PC-3 (cell line): ENCODE measurements around the gene HRG.

Experiments used
- EZH2 ChIP-seq: fragments of 300-600 bp; sonication (generic); IDR thresholded peaks from one replicate; pipeline ENCODE4 v1.6.1; 2017; ENCODE audit warnings: antibody characterized with exemption, mild to moderate bottlenecking, low read length; ENCODE audit not compliant: unreplicated experiment
- TF ChIP-seq, protein P1 (sequence below): fragments of 300-600 bp; sonication (generic); conservative IDR thresholded peaks from 2 replicates; pipeline ENCODE4 v1.5.1; 2017; ENCODE audit warnings: antibody characterized with exemption, low read depth, mild to moderate bottlenecking, low read length

DNA sequence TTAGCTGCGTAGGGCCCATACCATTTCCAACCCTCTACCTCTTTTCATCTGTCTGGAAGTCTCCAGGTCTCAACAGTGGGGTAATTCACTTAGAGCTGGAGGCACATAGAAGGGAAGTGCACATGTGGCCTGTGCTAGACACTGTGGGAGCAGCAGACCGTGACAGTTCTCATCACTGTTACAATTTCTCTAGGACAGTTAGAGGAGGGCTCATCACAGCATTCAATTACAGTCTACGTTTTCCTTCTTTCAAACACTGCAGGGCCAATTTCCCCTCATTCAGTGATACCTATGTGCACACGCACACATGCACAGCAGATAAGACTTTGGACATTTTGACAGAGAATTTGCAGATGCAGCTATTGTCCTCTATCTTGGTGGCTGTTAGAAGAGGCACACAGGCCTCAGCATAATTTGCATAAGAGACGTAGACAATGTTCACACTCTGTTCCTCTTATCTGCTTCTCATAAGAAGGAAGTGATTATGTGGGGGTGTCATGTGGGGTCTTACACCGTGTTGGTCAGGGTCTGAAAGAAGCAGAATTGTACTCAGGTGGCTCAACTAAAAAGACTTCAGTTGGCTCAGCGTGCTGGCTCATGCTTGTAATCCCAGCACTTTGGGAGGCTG is 12.6 kb upstream of the HRG start:
- TF ChIP-seq, protein P1, sequence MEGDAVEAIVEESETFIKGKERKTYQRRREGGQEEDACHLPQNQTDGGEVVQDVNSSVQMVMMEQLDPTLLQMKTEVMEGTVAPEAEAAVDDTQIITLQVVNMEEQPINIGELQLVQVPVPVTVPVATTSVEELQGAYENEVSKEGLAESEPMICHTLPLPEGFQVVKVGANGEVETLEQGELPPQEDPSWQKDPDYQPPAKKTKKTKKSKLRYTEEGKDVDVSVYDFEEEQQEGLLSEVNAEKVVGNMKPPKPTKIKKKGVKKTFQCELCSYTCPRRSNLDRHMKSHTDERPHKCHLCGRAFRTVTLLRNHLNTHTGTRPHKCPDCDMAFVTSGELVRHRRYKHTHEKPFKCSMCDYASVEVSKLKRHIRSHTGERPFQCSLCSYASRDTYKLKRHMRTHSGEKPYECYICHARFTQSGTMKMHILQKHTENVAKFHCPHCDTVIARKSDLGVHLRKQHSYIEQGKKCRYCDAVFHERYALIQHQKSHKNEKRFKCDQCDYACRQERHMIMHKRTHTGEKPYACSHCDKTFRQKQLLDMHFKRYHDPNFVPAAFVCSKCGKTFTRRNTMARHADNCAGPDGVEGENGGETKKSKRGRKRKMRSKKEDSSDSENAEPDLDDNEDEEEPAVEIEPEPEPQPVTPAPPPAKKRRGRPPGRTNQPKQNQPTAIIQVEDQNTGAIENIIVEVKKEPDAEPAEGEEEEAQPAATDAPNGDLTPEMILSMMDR: no peak
- no peak for TF ChIP-seq EZH2
